GM12872 (cell line): ENCODE data around the gene C1orf167.

ENCODE experiments used
- CTCF ChIP-seq: IDR thresholded peaks from 3 replicates; pipeline ENCODE4 v1.5.1; 2011; ENCODE audit warnings: low read depth, mild to moderate bottlenecking, low read length, moderate library complexity; ENCODE audit not compliant: insufficient read depth

Gene C1orf167

GRCh38 chr1:11794446-11795237 is 32.6 kb downstream of the C1orf167 start:
- no peak for TF ChIP-seq CTCF

GRCh38 chr1:11795238-11795890 is 33.4 kb downstream of the C1orf167 start:
- no peak for TF ChIP-seq CTCF

GRCh38 chr1:11796036-11796828 is 34.2 kb downstream of the C1orf167 start:
- TF ChIP-seq CTCF = no peak

- no peak for TF ChIP-seq CTCF
Observed at GRCh38 chr1:11797525-11798216, 35.7 kb downstream of the C1orf167 start.

- TF ChIP-seq CTCF = no peak
Observed at GRCh38 chr1:11799099-11799498, 37.1 kb downstream of the C1orf167 start.

- TF ChIP-seq CTCF = no peak
Observed at GRCh38 chr1:11799896-11800295, 37.9 kb downstream of the C1orf167 start.

GRCh38 chr1:11800391-11800755 is 38.4 kb downstream of the C1orf167 start:
- TF ChIP-seq CTCF = no peak
